HL-60/S4 treated with retinoic acid at 250 ng/mL for 4 days and 3 days (cell line): ENCODE measurements around the gene CLSTN2.

ENCODE experiments used
- in situ Hi-C: fragments of 300-500 bp; cut with MboI; formaldehyde crosslinking; loops from 2 replicates; pipeline ENCODE4 v1.7.0; 2022; ENCODE audit warnings: low sequenced_read_pairs

The CLSTN2 gene

DNA sequence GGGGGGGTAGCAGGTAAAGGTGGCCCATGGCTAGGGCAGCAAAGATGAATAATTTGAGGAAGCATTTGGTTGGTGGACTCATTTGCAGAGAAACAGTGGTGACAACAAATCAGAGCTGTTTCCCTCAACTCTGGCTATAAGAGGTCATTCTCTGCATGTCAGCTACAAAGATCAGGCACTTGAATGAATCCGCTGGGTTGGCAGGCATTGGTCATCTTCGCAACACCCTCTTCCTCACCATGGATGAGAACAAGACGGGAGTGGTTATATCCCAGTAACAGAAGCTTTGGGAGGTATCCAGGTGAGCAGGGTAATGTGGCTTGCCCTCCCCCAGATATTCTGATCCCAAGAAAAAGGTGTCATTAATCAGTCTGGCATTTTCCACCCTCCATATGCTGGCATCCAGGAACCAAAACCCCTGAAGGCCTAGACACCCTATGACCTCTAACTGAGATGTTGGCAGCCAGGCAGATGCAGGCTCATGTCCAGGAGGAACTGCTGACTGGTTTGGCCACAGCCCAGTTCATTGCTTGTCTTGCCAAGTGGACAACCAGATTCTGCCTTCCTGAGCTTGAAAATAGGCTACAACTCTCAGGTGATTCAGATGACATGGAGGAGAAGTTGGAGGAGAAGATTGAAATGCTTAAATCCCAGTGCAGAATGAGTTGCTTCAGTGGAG, 634.0 kb downstream of the CLSTN2 start:
- in situ Hi-C loops, result no loop called here

DNA sequence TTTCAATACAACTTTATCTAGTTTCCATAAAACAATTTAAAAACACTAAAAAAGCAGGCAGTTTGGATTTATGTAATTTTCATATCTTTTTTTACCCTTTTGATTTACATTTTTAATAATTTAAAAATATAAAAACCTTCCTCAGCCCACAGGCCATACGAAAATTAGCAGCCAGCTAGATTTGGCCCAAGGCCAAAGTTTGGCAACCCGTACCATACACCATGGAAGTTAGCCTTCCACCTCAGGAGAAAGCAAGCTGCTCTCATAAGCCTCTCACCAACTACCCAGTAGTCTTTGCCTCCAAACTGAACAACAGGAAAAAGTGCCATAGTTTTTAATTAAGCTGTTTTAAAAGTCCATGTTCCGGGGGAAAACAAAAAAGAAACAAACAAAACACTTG, 635.6 kb downstream of the CLSTN2 start:
- in situ Hi-C loops, result no loop called here

DNA sequence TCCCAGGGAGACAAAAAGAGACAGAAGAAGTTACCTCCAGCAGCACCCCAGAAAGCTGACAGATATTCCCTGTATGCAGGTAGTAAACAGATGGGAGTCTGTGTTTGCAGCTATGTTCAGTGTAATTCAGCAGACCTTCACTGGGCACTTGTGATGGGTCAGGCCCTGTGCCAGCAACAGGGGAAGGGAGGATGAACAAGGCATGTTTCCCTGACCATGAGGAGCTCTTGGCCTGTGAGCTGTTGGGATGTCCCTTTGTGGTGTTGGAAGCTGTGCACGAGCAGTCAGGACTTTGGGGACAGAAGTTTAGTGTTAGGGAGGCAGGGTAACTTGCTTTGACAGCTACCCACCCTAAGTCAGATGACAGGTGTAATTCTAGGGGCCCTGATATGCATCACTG, 636.9 kb downstream of the CLSTN2 start:
- in situ Hi-C loops, result no loop called here

DNA sequence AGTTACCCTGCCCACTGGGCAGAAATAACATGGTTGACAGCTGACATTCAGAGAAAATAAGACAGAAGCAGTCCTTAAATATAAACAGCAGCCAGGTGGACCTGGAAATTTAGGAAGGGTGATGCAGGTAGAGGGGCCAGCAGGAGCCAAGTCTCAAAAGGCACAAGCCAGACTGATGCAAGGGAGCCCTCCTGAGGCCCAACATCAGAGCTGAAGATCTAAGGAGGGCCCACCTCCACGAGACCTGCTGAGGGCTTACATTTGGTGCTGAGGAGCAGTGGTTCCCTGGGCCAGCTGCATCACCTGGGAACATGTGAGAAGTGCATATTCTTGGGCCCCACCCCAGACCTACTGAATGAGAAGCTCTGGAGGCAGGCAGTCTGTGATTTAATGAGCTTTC, 637.3 kb downstream of the CLSTN2 start:
- in situ Hi-C loops, result no loop called here

DNA sequence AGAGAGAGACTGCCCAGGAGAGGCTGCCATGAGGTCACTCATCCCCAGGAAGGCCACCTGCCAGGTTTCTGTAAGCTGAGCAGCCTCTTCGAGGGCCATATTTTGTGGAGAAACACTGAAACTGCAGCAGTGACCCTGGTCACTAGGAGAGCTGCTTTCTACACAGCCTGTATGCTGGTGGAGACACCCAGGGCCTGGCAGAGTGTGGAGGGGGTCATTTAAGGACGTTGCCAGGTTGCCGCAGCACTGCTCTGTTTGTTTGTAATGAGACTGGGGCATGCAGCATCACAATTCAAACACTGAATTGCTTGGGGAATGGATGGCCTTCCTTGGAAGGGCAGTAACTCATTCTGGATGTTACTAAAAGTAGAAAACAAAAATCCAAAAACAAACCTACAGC, 638.0 kb downstream of the CLSTN2 start:
- in situ Hi-C loops, result no loop called here

DNA sequence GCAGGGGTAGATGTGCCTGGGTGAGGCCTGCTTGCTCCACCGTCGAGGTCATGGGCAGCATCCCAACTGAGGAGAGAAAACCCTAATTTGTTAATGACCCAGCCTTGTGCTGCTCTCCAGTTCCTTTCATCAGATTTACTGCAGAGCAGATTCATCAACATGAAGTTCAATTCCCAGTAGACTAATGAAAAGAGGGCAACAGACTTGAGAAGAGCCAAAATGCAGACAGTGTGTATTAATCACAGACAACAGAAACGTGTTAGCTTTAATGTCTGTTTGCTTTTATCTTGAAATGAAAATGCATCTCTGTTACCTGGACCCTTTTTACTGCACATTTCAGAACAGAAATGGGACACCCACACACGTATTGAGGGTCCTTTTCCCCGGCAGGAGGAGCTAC, 639.4 kb downstream of the CLSTN2 start:
- in situ Hi-C loops, result no loop called here

DNA sequence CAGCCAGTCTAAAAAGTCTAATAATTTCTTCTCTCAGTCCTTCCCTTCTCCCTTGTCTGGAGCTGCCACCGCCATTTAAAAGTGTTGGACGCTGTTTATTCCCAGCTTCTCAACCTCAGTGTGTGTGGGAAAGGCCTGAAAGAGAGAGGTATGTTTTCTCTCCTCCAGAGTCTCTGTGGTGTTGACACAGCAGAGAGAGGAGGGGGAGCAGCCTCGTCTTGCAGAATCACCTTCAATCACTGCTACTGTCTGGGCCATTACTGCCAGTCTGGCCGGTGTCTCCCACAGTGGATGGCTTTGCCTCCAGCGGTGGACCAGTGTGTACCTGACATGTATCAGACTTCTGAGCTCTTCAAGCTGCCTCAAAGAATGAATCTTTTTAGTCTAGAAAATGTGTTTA, 641.5 kb downstream of the CLSTN2 start:
- in situ Hi-C loops, result no loop called here

DNA sequence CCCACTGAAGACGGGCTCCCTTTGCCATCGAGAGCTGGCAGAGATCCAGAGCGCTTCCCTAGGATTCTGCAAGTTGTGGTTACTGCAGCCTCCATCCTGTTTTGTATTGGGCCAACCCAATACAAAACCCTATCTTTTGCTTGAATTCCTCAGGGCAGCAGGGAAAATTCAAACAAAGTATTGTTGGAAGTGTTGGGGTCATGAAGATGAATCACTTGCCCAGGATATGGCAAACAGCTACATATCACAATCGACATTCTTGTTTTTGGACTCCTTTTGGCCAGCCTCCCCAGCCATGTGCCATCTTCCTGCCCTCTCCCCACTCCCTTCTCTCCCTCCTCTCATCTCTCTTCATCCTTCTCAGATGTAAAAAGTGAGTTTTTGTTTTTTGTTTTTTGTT, 642.9 kb downstream of the CLSTN2 start:
- in situ Hi-C loops, result no loop called here

DNA sequence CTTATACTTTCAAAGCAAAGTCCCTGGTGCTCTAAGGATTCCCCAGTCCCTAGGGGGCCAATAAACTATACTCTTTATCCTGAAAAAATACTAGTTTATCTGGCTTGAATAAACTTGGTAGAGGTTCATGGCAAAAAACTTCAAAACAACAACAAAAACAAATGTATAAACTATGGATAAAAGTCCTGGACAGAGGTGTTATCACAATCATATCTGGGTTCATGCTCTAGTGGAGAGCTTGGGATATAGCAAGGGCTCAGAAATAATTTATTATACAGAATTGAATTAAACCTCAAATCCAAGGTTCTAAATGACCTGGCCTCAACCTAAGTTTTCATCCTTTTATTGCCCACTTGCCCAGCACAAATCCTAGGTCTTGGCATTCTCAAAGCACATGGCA, 644.3 kb downstream of the CLSTN2 start:
- in situ Hi-C loops, result no loop called here

DNA sequence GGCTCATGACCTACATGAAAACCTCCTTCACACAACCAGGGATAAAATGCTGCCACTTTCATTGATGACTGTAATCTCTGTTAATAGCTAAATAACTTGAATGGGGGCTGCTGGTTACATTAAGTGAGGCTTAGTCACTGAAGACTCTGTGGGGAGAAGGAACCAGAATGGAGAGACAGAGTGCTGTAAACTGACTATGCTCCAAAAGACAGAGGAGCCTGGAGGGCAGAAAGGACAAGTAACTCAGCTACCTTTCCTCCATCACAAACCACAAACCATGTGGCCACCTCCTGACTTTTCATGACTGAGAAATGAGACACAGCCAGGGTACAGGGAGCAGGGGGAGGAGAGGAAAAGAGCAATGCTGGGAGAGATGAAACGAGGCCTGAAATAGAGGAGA, 645.8 kb downstream of the CLSTN2 start:
- in situ Hi-C loops, result no loop called here

DNA sequence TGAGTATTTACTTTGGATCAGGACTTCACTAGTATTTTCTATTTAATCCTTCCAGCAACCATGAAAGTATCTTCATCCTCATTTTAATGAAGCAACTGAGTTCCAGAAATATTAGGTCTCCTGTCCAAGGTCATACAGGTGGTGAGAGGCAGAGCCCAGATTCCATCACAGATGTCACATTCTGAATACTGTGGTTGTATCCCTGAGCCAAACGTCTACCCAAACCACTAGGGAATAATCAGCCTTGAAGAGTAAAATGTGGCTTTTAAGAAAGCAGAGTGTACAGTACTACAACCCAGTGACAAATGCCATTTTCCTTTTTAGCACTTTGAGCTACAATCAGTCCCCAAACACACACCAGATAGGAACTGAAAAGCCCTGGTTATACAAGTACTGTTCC, 649.6 kb downstream of the CLSTN2 start:
- in situ Hi-C loops, result no loop called here

DNA sequence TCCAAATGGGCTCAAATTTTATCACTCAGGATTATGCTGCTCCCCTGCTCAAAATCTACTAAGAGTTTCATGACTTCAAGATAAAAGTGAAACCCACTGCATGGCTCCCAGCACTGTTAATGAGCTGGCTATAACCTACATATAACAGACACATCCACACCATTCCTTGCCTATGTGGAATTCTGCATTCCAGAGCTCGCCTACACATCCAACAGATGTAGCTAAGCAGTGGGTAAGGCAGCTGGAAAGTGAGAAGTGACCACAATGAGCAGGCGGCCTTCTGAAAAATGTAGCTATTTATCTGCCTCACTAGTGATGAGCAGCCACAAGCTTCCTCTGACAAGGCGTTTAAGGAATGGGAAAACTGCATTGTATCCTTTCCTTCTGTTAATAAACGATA, 650.8 kb downstream of the CLSTN2 start:
- in situ Hi-C loops, result no loop called here

DNA sequence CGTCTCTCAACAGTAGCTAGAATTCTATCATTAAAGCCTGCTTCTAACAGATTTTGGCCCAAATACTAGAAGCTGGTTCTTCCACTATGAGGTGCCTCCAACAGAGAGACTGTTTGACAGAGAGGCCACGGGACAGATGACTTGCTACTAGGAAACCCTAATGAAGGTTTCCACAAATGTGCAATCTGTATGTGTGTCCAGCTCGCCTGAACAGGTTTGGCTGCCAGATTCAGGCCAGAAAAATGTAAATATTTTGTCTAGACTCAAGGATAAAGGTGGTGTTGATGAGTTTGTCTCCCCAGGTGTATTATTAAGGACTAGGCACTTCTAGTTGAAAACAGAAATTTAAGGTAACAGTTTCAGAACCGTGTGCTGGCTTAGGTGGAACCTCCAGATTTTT, 651.3 kb downstream of the CLSTN2 start:
- in situ Hi-C loops, result no loop called here

DNA sequence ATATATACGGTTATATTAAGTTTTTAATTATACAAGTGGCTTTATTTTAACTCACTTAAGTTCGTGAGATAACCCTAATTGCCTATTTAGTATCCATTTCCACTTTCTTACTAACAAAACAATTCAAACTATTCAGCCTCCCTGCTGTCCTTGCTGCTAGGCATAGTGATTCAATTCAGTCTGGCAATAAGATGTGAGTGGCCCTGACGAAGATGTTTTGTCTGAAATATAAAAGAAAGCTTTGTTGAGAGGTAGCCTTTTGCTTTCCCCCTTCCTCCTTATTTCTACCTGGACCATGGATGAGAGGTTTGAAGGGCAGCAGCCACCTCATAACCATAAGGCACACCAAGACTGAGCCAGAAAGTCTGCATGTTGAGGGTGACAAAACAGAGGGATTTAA, 653.6 kb downstream of the CLSTN2 start:
- in situ Hi-C loops, result no loop called here

DNA sequence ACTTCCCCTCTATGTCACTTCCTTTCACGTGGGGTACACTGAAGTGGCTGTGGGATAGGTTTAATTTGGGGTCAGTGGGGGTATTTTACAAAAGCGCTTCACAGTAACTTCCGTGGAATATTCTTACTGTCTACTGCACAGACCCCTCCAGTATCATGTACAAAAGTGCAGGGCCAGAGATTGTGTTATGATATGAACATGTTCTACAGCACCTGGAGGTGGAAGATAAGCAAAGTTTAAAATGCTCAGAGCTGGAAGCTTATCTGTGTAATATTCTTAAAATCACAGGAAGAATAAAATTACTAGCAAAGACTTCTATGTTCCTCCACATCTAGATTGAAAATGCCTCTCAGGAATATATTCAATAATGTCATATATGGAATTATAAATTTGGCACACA, 658.8 kb downstream of the CLSTN2 start:
- in situ Hi-C loops, result no loop called here

DNA sequence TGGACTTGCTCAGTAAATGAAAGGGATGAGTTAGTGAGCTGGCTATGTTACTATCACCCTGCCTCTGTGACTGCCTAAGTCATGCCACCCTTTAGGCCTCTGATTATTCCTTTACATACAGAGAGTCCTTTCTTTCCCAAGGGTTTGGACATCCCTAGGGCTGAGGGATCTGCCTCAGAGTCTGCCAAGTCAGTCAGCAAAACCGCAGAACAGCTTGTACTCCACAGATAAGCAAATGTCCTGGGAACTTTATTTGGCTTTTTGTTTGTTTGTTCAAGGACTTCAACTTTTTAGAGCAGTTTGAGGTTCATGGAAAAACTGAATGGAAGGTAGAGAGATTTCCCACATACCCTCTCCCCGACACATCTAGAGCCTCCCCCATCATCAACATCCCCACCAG, 660.3 kb downstream of the CLSTN2 start:
- in situ Hi-C loops, result no loop called here

DNA sequence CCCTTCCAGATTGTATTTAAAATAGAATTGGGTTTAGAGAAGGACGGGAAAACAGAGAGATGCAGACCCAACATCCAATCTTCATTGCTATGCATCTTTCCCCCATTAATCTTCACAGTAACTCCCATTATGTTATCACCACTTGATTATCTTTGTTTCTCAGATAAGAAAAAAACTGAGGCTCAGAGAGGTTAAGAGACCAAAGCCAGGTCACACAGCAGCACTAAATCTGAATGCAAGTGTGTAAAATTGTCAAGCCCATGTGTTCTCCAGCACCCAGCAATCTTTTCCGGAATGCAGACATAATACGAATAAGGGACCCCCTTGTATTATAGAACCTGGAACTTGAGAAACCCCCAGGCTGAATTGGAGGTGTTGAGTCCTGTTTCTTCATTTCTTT, 662.4 kb downstream of the CLSTN2 start:
- in situ Hi-C loops, result no loop called here

DNA sequence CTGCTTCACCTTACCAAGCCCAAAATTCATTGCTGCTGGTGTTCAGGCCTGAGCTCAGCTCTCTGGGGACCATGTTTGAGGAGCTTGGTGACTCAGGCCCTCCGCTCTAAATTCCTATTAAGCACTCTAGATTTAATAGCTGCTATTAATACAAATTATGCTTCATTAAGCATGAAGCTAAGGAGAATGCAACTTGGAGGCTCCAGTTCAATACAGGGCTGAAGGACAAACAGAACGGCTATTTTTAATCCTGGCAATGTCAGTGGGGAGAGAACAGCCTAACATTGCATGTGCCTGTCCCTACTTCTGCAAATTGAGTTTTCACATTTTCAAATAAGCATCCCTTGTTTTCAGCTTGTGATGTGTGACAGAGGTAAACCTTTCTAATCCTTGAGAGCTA, 662.8 kb downstream of the CLSTN2 start:
- in situ Hi-C loops, result no loop called here

DNA sequence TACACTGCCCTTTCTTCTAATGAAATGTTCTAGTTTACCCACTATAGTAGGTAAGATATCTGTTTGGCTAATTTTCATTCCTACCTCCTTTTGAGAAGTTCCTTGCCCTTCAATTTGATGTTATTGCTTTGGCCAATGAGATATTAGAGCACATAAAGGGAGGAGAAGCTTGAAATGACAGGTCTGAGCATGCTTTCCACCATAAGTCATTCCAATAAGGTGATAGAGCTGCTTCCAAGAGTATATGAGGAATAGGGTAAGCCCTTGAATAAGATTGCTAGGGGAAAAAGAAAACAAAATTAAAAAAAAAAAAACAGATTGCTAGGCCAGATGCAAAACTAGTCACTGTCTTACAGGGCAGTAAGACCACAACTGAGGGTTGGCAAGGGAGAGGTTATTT, 664.0 kb downstream of the CLSTN2 start:
- in situ Hi-C loops, result no loop called here

DNA sequence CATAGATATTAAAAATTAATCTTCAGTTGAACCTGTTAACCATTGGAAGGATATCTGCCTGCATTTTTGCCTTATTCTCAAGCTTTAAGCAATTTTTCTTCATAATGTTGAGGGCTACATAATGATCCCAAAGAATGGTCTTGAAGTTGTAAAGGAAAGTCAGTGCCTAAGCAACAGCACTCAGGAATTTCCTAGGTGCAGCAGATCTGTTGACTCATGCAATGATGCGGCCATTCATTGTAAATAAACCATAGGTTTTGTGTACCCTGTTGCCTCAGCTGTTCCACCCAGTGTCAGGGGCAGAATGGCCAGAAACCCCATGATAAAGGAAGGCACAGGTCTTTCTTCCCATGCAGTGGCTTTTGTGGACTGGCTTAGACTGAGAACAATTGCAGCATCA, 664.5 kb downstream of the CLSTN2 start:
- in situ Hi-C loops, result no loop called here

DNA sequence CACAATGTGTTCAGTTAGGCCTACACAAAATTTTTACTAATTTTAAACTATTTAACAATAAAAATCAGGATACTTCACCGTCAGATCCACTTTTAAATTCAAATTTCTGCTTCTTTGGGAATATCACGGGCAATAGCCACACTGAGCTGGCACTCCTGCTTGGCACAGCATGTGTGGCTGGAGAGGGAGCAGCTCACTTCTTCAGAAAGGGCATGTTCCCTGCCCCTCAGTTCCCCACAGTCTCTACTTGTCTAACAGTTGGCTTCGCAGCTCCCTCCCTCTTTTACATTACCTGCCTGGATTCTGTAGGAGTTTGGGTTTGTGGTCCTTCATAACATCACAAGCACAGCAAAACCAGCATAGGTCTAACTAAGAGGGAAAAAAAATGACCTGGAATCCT, 666.9 kb downstream of the CLSTN2 start:
- in situ Hi-C loops, result no loop called here

DNA sequence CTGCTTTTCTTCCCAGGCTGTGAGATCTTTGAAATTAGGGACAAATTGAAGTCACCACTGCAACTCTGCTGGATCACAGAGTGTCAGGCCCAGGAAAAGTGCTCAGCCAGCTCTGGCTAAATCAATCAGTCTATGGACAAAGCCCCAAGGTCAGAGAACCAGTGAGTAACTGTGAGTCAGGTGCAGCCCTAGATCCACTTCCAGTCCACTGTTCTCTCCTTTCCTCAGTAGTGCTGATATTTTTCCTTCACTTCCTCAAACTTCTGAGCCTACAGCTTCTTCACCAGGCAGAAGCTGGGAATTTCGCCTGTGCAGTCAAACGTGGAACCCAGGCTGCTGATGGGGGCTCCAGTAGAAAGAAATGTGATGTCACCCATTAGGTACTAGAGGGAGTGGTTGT, 667.8 kb downstream of the CLSTN2 start:
- in situ Hi-C loops, result no loop called here

DNA sequence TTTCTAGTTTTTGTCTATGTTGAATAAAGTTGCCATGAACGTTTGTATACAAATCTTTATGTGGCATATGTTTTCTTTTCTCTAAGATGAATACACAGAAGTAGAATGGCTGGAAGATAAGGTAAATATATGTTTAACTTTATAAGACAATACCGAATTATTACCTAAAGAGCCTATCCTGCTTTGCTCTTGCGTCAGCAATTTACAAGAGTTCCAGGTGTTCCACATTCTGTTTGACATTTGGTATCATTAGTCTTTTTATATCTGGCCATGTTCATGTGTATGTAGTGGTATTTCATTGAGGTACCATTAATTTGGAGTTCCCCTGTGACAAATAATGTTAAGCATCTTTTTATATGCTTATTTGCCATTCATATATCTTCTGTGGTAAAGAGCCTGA, 668.8 kb downstream of the CLSTN2 start:
- in situ Hi-C loops, result no loop called here

DNA sequence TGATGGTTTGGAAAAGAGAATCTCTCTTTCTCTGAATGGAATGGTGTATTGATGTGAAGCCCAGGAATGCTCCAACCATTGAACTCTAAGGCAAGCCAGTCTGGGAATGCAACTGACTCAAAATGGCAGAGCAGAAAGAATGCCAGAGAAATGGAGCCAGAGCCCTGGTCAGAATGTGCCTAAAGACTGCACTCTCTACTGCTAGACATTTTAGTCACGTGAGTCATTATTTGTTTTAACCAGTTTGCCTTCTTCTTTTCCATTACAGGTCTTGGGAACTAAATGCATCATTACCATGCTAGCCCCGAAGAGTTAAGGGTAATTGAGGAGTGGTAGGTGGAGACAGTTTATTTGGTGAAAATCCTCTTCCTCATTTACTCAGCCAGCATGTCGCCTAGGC, 675.6 kb downstream of the CLSTN2 start:
- in situ Hi-C loops, result no loop called here
